ENCODE data around the gene PLAGL2.

Gene PLAGL2

DNA sequence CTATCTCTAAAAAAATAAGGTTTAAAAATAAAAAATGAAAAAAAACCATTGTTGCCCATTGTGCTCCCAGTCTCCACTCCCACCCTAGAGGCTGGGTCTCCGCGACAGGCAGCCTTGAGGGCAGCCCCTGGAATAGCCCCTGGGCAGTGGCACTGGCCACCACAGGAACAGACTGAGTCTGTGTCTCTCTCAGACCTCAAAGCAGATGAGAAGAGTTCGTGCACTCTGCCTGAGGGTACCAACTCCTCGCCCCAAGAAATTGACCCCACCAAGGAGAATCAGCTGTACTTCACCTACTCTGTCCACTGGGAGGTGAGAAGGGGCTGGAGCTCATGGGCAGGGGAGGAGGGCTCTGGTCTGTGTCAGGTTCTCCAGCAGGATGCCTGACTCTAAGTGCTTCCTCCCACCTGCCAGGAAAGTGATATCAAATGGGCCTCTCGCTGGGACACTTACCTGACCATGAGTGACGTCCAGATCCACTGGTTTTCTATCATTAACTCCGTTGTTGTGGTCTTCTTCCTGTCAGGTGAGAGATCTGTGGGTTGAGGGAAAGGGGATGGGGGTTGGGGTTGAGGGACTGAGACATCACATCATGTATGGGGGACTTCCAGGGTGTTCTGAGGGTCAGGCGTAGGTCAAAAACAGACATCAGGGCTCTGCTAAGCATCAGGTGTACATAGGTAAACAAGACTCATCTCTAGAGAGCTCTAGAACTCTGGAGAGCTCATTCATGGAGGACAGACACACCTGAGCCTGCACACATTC is 62.5 kb downstream of the PLAGL2 start:
- no peak for DNase-seq

- no peak for DNase-seq
Observed at GRCh38 chr20:32142991-32143390, 64.6 kb downstream of the PLAGL2 start.
